ENCODE measurements around the gene ALPP. TPM values are rescaled to one million over a fixed set of nuclear protein-coding genes. Genes with fewer than 3 reads are reported as not detected.
"Not testable (repeated sequence)": the region's sequence is repeated elsewhere in the genome, so short reads cannot be mapped to it uniquely, and the experiment has no call there.

Gene ALPP
- total RNA-seq, 1 experiment from 2014 or later = not detected

GRCh38 chr2:232385660-232386489 is 7.3 kb downstream of the ALPP start:
- Histone ChIP-seq H3K36me3 (no peaks in the 10 kb centered on the region), H3K4me3 (no peak overlapping the region), H3K9me3 (no peaks in the 10 kb centered on the region), H3K27me3 (peaks cover 33% of the 10 kb centered on the region)
- no peak for DNase-seq

- no peak for DNase-seq
- no peak overlapping the region for H3K4me3 ChIP-seq
- H3K27me3 ChIP-seq = peaks cover 33% of the 10 kb centered on the region
- no peaks in the 10 kb centered on the region for H3K9me3 ChIP-seq
- no peaks in the 10 kb centered on the region for H3K36me3 ChIP-seq
These were observed 7.9 kb downstream of the ALPP start for GRCh38 chr2:232386490-232386739.

DNA sequence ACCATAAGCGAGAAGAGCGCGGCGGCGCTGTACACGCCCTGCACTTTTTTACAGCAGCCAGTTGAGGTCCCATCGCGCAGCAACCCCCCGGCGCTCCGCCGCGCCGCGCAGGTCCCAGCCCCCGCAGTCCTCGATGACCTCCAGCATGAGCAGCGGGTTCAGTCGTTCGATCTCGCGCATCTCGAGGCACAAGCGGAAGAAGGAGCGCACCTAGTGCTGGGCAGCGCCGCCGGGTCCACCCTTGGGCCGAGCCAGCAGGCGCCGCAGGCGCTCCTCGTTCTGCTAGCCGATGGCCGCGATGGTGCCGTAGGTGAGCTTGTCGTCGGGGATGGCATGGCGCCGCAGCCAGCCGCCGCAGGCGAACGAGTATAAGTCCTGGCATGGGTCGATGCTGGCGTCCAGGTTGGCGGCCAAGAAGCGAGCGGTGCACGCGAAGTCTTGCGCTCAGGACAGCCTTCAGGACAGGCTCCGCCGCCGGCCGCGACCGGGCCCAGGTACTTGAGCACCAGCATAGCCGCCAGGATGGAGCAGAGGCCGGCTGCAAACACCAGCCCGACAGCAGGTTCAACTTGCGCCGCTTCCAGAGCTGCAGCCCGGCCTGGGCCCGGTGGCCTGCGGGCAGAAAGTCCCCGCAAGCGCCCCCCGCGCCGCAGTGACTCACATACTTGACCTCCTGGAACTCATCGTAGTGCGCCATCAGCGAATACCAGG is 8.3 kb downstream of the ALPP start:
- no peak for DNase-seq
- Histone ChIP-seq H3K9me3 (no peaks in the 10 kb centered on the region), H3K27me3 (peaks cover 33% of the 10 kb centered on the region), H3K4me3 (no peak overlapping the region), H3K36me3 (no peaks in the 10 kb centered on the region)

- H3K4me3 ChIP-seq = no peak overlapping the region
- H3K9me3 ChIP-seq = no peaks in the 10 kb centered on the region
- H3K27me3 ChIP-seq = peaks cover 33% of the 10 kb centered on the region
- no peaks in the 10 kb centered on the region for H3K36me3 ChIP-seq
- DNase-seq = no peak
These were observed 9.1 kb downstream of the ALPP start for GRCh38 chr2:232387451-232388171.

DNA sequence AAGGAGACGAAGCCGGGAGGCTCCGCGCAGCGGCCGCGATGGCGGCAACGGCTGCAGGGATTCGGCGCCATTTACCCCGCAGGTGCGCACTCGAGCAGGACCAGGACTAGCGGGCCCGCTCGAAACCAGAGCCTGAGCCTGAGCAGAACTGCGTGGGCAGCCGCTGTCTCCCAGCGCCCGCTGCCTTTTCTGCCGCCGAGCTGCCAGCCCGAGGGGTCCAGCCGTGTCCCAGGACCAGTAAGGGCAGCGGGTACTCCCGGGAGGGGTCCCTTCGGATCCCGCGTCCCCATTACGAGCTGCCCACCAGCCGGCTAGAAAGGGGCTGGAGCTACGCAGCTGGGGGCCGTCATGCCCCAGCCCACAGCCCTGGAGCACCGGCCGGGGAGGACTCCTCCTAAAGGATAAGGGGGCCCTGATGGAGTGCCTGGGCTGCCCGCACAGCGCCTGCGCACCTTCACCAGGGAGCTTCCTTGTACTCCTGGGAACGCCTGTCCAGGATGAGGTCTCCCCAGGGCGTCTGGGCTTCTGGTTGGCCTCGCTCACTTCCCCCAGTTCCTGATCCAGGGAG is 9.9 kb downstream of the ALPP start:
- Histone ChIP-seq H3K27me3 (peaks cover 32% of the 10 kb centered on the region), H3K9me3 (no peaks in the 10 kb centered on the region)

DNA sequence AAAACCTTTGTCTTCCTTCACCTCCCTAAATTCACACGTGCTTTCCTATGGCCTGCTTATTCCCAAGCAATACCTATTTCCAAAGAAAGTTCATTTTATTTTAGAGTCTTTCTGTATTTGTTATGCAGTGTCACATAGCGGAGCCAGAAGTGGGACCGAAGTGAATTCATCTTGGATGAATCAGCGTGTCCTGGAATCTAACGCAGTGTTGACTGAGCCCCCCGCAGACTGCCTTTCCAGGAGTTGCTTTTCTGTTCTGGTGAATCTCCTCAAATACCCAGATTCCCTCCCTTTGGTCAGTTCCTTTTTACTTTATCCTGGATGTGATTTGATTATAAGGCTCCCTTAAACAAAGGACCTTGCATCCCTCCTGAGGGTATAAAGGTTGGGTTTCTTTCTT is 10.8 kb downstream of the ALPP start:
- H3K4me3 ChIP-seq = no peak overlapping the region
- peaks cover 29% of the 10 kb centered on the region for H3K27me3 ChIP-seq
- no peaks in the 10 kb centered on the region for H3K9me3 ChIP-seq
- no peaks in the 10 kb centered on the region for H3K36me3 ChIP-seq
- no peak for DNase-seq

More for the DNA sequence above, 9.9 kb downstream of the ALPP start:
- no peak for DNase-seq
- no peak overlapping the region for H3K4me3 ChIP-seq
- no peaks in the 10 kb centered on the region for H3K36me3 ChIP-seq

- no peak for DNase-seq
- Histone ChIP-seq H3K27me3 (peaks cover 20% of the 10 kb centered on the region), H3K36me3 (no peaks in the 10 kb centered on the region), H3K4me3 (no peak overlapping the region), H3K9me3 (no peaks in the 10 kb centered on the region)
These were observed 12.1 kb downstream of the ALPP start for GRCh38 chr2:232390661-232391060.

DNA sequence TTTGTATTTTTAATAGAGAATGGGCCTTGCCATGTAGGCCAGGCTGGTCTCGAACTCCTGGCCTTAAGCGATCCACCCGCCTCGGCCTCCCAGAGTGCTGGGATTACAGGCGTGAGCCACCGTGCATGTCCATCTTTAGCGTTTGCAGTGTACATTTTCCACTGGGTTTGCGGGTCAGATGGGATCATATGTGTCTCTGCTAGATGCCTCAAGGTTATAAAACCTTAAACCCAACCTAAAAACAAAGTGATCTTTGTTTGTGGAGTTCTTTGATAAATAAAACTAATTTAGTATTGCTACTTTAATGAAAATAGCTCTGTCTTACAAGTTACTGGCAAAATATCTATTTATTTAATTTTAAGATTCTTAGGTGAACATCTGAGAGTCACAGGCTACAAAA is 15.0 kb downstream of the ALPP start:
- Histone ChIP-seq H3K27me3 (no peaks in the 10 kb centered on the region; the same call in 1 of the 2 replicates), H3K4me3 (no peak overlapping the region), H3K36me3 (no peaks in the 10 kb centered on the region), H3K9me3 (no peaks in the 10 kb centered on the region)
- DNase-seq = no peak

DNA sequence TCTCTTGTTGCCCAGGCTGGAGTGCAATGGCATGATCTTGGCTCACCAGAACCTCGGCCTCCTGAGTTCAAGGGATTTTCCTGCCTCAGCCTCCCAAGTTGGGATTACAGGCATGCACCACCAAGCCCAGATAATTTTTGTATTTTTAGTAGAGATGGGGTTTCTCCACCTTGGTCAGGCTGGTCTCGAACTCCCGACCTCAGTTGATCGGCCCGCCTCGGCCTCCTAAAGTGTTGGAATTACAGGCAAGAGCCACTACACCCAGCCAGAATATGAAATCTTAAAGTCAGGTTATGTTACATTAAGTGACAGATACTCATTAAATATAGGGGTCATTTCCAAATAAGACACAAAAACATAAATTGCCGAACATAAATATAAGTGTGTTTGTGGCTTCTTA is 15.9 kb downstream of the ALPP start:
- H3K27me3 ChIP-seq, H3K36me3 ChIP-seq, H3K4me3 ChIP-seq, H3K9me3 ChIP-seq, DNase-seq: not testable (repeated sequence)

GRCh38 chr2:232395586-232395985 is 17.0 kb downstream of the ALPP start:
- Histone ChIP-seq H3K36me3 (no peaks in the 10 kb centered on the region), H3K4me3 (no peak overlapping the region), H3K9me3 (no peaks in the 10 kb centered on the region), H3K27me3 (no peaks in the 10 kb centered on the region; the same call in 1 of the 2 replicates)
- no peak for DNase-seq

DNA sequence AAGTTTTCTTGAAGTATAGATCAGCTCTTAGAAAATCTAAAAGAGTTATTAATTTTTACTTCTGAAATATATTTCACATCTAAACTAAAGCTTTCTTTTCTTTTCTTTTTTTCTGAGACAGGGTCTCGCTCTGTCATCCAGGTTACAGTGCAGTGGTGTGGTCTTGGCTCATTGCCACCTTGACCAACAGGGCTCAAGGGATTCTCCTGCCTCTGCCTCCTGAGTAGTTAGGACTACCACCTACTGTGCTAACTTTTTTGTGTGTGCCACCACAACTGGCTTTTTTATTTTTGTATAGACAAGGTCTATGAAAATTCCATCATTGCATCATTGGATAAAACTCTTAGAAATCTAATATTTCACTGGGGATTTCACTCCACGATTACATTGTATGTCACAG is 18.1 kb downstream of the ALPP start:
- Histone ChIP-seq H3K36me3 (no peaks in the 10 kb centered on the region), H3K4me3 (no peak overlapping the region), H3K9me3 (no peaks in the 10 kb centered on the region), H3K27me3 (no peaks in the 10 kb centered on the region; the same call in 1 of the 2 replicates)
- DNase-seq = no peak

- DNase-seq = no peak
- H3K9me3 ChIP-seq = no peaks in the 10 kb centered on the region
- H3K4me3 ChIP-seq = no peak overlapping the region
- no peaks in the 10 kb centered on the region; the same call in 1 of the 2 replicates for H3K27me3 ChIP-seq
- no peaks in the 10 kb centered on the region for H3K36me3 ChIP-seq
These were observed 19.9 kb downstream of the ALPP start for GRCh38 chr2:232398293-232399034.

- Histone ChIP-seq H3K27me3 (no peaks in the 10 kb centered on the region), H3K36me3 (no peaks in the 10 kb centered on the region), H3K4me3 (no peak overlapping the region), H3K9me3 (no peaks in the 10 kb centered on the region)
- no peak for DNase-seq
These were observed 21.9 kb downstream of the ALPP start for GRCh38 chr2:232400256-232401015.

- Histone ChIP-seq H3K36me3 (no peaks in the 10 kb centered on the region), H3K27me3 (no peaks in the 10 kb centered on the region), H3K4me3 (no peak overlapping the region), H3K9me3 (no peaks in the 10 kb centered on the region)
- DNase-seq = no peak
These were observed 24.0 kb downstream of the ALPP start for GRCh38 chr2:232402518-232402917.

- H3K4me3 ChIP-seq = no peak overlapping the region
- no peaks in the 10 kb centered on the region for H3K27me3 ChIP-seq
- H3K9me3 ChIP-seq = no peaks in the 10 kb centered on the region
- H3K36me3 ChIP-seq = no peaks in the 10 kb centered on the region
- no peak for DNase-seq
These were observed 27.5 kb downstream of the ALPP start for GRCh38 chr2:232405943-232406510.
